HG03342 (cell line): ENCODE results near the gene CAMLG.
"Not testable (repeated sequence)": the region's sequence is repeated elsewhere in the genome, so short reads cannot be mapped to it uniquely, and the experiment has no call there.

Experiments used
- ATAC-seq: cut with Tn5 transposase; IDR thresholded peaks from one replicate; pipeline ENCODE4 v1.9.1; 2021; ENCODE audit warnings: mild to moderate bottlenecking, moderate library complexity; ENCODE audit not compliant: unreplicated experiment

Gene CAMLG

GRCh38 chr5:134738133-134738962 lies at the start of gene CAMLG:
Gene CAMLG, plus strand, starts transcription at chr5:134738548. Its CDS starts 73 bp downstream, at chr5:134738621.
- ATAC-seq, result peak; percentile 93

GRCh38 chr5:134690144-134690543 lies 48.2 kb upstream of the CAMLG start:
- not testable (repeated sequence) for ATAC-seq

- no peak for ATAC-seq
These were observed 45.6 kb upstream of the CAMLG start for GRCh38 chr5:134692722-134693121.

GRCh38 chr5:134708301-134708700 lies 30.0 kb upstream of the CAMLG start:
- no peak for ATAC-seq

GRCh38 chr5:134714120-134714519 lies 24.2 kb upstream of the CAMLG start:
- no peak for ATAC-seq

- no peak for ATAC-seq
These were observed 23.8 kb upstream of the CAMLG start for GRCh38 chr5:134714541-134714940.

- ATAC-seq, result not testable (repeated sequence)
These were observed 22.9 kb upstream of the CAMLG start for GRCh38 chr5:134715466-134715865.

GRCh38 chr5:134724872-134725271 lies 13.5 kb upstream of the CAMLG start:
- no peak for ATAC-seq

GRCh38 chr5:134732819-134733218 lies 5.5 kb upstream of the CAMLG start:
- ATAC-seq, result no peak

- ATAC-seq, result no peak
These were observed 3.1 kb upstream of the CAMLG start for GRCh38 chr5:134735243-134735642.

GRCh38 chr5:134736173-134736812 lies 2.1 kb upstream of the CAMLG start:
- no peak for ATAC-seq

GRCh38 chr5:134738963-134739661 lies 764 bp downstream of the CAMLG start:
- ATAC-seq, result peak; percentile 25

GRCh38 chr5:134741052-134741451 lies 2.7 kb downstream of the CAMLG start:
- ATAC-seq, result no peak

- ATAC-seq, result no peak
These were observed 3.8 kb downstream of the CAMLG start for GRCh38 chr5:134742134-134742533.

- ATAC-seq, result no peak
These were observed 11.1 kb downstream of the CAMLG start for GRCh38 chr5:134749415-134749814.

- peak; percentile 1 for ATAC-seq
These were observed 19.8 kb downstream of the CAMLG start for GRCh38 chr5:134758176-134758503.

- ATAC-seq, result peak; percentile 97
These were observed 20.4 kb downstream of the CAMLG start, which contains the start of gene DDX46 for GRCh38 chr5:134758504-134759341. Gene DDX46, plus strand, starts transcription at chr5:134758779. Its CDS starts 160 bp downstream, at chr5:134758939.

GRCh38 chr5:134767528-134768291 lies 29.4 kb downstream of the CAMLG start:
- not testable (repeated sequence) for ATAC-seq

GRCh38 chr5:134769206-134769605 lies 30.9 kb downstream of the CAMLG start:
- no peak for ATAC-seq
